Measurements from ENCODE around the gene ELOVL3. TPM values are rescaled to one million over a fixed set of nuclear protein-coding genes. Genes with fewer than 3 reads are reported as not detected.
"Not testable (repeated sequence)": the region's sequence is repeated elsewhere in the genome, so short reads cannot be mapped to it uniquely, and the experiment has no call there.

ELOVL3 gene
- total and polyA plus RNA-seq, 4 donors: not detected

DNA sequence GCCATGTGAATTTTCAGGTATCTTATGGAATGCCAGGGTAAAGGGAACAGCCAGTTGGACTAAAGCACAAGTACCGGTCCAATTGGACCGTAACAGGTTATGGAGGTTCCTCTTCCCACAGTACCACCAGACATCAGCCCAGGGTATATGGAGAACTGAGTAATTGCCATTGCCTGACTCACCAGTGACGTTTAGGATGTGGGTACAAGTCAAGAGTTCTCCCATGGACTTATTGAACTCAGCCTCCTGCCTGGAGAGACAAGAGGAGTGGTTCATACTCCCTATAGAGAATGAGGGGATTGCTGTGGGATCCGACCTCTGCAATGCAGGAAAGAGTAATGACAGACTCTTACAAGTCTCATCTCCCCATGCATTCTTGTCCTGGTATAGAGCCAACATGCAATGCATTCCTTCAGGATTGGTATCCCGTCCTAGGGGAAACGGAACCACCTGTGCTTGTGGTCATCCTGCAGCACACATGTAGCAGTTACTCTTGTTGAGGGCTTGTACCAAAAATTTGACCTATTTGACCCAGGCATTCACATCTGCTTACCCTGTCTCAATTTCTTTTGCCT is 30.7 kb upstream of the ELOVL3 start:
- intact Hi-C loops (cut with DNase I): no loop called here
- Histone ChIP-seq H3K36me3 (ENCODE audit: control insufficient read depth in 1 of 2, insufficient read depth in 2 of 2, low read length in 1 of 2) (no peaks in the 10 kb centered on the region), H3K4me1 (ENCODE audit: control insufficient read depth in 1 of 2, insufficient read depth in 2 of 2, low read length in 2 of 2) (no peaks in the 10 kb centered on the region), H3K9me3 (ENCODE audit: control insufficient read depth, low read length) (no peaks in the 10 kb centered on the region), H3K27ac (ENCODE audit: low read depth in 1 of 2, low read length in 2 of 2) (no peak overlapping the region), H3K27me3 (ENCODE audit: control insufficient read depth in 1 of 2, insufficient read depth in 2 of 2, low read length in 1 of 2) (no peaks in the 10 kb centered on the region), H3K4me3 (ENCODE audit: low read length in 2 of 2) (no peak overlapping the region)
- WGBS, 2 donors: 78 to 79% methylated on average over 6 of the region's 6 CpGs
- DNase-seq (no peak), ATAC-seq (ENCODE audit: low FRiP score) (no peak)

- Histone ChIP-seq H3K4me3 (ENCODE audit: low read length in 2 of 2) (no peak overlapping the region), H3K36me3 (ENCODE audit: control insufficient read depth in 1 of 2, insufficient read depth in 2 of 2, low read length in 1 of 2) (no peaks in the 10 kb centered on the region), H3K9me3 (ENCODE audit: control insufficient read depth, low read length) (no peaks in the 10 kb centered on the region), H3K4me1 (ENCODE audit: control insufficient read depth in 1 of 2, insufficient read depth in 2 of 2, low read length in 2 of 2) (no peaks in the 10 kb centered on the region), H3K27me3 (ENCODE audit: control insufficient read depth in 1 of 2, insufficient read depth in 2 of 2, low read length in 1 of 2) (no peaks in the 10 kb centered on the region), H3K27ac (ENCODE audit: low read depth in 1 of 2, low read length in 2 of 2) (no peak overlapping the region)
- ATAC-seq (ENCODE audit: low FRiP score) (no peak), DNase-seq (no peak)
- 68 to 76% methylated on average over 2 of the region's 2 CpGs for WGBS, 2 donors
- intact Hi-C loops (cut with DNase I): no loop called here
These were observed 29.2 kb upstream of the ELOVL3 start for GRCh38 chr10:102196893-102197292.

DNA sequence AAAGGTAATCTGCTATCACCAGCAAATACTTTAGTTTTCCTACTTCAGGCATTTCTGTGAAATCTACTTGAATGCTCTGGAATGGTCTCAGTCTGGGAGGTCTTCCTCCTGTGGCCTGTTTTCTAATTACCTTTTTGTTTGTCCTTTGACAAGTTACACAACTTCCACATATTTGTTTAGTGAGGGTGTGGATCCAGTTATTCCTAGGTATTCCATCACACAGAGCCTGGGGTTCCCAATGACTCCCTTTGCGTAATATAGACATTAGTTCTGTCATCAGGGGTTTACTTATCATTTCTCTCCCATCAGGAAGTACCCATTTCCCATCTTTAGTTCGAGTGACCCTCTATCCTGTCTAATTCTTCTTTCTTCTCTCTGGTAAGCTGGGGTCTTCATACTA is 28.1 kb upstream of the ELOVL3 start:
- WGBS, 2 donors: 75 to 79% methylated on average over 2 of the region's 2 CpGs
- intact Hi-C loops (cut with DNase I): no loop called here
- DNase-seq: no peak
- H3K4me3 ChIP-seq (ENCODE audit: low read length in 2 of 2): no peak overlapping the region
- no peaks in the 10 kb centered on the region for H3K4me1 ChIP-seq (ENCODE audit: control insufficient read depth in 1 of 2, insufficient read depth in 2 of 2, low read length in 2 of 2)
- H3K36me3 ChIP-seq (ENCODE audit: control insufficient read depth in 1 of 2, insufficient read depth in 2 of 2, low read length in 1 of 2): no peaks in the 10 kb centered on the region
- ATAC-seq (ENCODE audit: low FRiP score): no peak
- H3K27me3 ChIP-seq (ENCODE audit: control insufficient read depth in 1 of 2, insufficient read depth in 2 of 2, low read length in 1 of 2): peaks cover 0 to 2% of the 10 kb centered on the region in 2 donors
- no peaks in the 10 kb centered on the region for H3K9me3 ChIP-seq (ENCODE audit: control insufficient read depth, low read length)
- H3K27ac ChIP-seq (ENCODE audit: low read depth in 1 of 2, low read length in 2 of 2): no peak overlapping the region

- H3K4me3 ChIP-seq (ENCODE audit: low read length in 2 of 2): no peak overlapping the region
- intact Hi-C loops (cut with DNase I): no loop called here
- DNase-seq: no peak
- no peaks in the 10 kb centered on the region for H3K36me3 ChIP-seq (ENCODE audit: control insufficient read depth in 1 of 2, insufficient read depth in 2 of 2, low read length in 1 of 2)
- no peaks in the 10 kb centered on the region for H3K4me1 ChIP-seq (ENCODE audit: control insufficient read depth in 1 of 2, insufficient read depth in 2 of 2, low read length in 2 of 2)
- 90 to 91% methylated on average over 34 of the region's 34 CpGs for WGBS, 2 donors
- peaks cover 0 to 4% of the 10 kb centered on the region in 2 donors for H3K27me3 ChIP-seq (ENCODE audit: control insufficient read depth in 1 of 2, insufficient read depth in 2 of 2, low read length in 1 of 2)
- H3K9me3 ChIP-seq (ENCODE audit: control insufficient read depth, low read length): peaks cover 6% of the 10 kb centered on the region
- ATAC-seq (ENCODE audit: low FRiP score): no peak
- no peak overlapping the region for H3K27ac ChIP-seq (ENCODE audit: low read depth in 1 of 2, low read length in 2 of 2)
These were observed 25.1 kb upstream of the ELOVL3 start for GRCh38 chr10:102200751-102201640.

- 77 to 81% methylated on average over 1 of the region's 1 CpG for WGBS, 2 donors
- H3K4me3 ChIP-seq (ENCODE audit: low read length in 2 of 2): no peak overlapping the region
- H3K4me1 ChIP-seq (ENCODE audit: control insufficient read depth in 1 of 2, insufficient read depth in 2 of 2, low read length in 2 of 2): no peaks in the 10 kb centered on the region
- intact Hi-C loops (cut with DNase I): no loop called here
- no peak for DNase-seq
- H3K27ac ChIP-seq (ENCODE audit: low read depth in 1 of 2, low read length in 2 of 2): no peak overlapping the region
- no peak for ATAC-seq (ENCODE audit: low FRiP score)
- H3K9me3 ChIP-seq (ENCODE audit: control insufficient read depth, low read length): peaks cover 6% of the 10 kb centered on the region
- no peaks in the 10 kb centered on the region for H3K36me3 ChIP-seq (ENCODE audit: control insufficient read depth in 1 of 2, insufficient read depth in 2 of 2, low read length in 1 of 2)
- H3K27me3 ChIP-seq (ENCODE audit: control insufficient read depth in 1 of 2, insufficient read depth in 2 of 2, low read length in 1 of 2): peaks cover 0 to 4% of the 10 kb centered on the region in 2 donors
These were observed 23.7 kb upstream of the ELOVL3 start for GRCh38 chr10:102202386-102202785.

DNA sequence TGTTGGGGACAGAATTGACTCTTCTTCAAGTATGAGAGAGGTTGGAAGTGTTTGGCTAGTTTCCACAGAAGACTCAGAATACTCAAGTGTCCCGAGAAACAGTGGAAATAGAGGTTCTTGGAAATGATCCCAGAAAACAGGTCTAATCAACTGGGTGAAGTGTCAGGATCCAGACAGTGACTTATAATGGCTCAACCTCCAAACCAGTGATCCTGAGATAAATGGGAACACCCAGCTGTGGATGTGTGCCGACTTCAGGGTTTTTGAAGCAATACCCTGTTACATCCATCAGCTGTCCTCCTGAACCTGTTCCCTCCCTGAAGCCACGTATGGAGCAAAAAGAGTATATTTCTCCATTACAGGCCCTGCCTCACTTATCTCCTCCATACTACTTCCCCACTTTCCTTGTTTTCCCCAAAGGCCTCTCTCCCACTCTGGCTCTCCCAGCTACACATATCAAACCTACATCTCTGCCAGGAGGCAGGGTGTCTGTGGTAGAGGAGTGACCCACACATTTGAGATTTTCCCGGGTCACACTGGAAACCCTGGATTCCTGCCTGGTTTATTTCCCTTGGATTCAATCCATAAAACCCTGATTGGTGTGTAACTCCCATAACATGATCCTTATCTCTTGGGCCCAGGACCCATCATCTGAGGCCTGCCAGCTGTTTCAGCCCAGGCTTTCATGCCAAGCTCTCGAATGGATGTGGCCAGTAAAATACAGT is 17.6 kb upstream of the ELOVL3 start:
- Histone ChIP-seq H3K4me1 (ENCODE audit: control insufficient read depth in 1 of 2, insufficient read depth in 2 of 2, low read length in 2 of 2) (no peaks in the 10 kb centered on the region), H3K9me3 (ENCODE audit: control insufficient read depth, low read length) (peaks cover 6% of the 10 kb centered on the region), H3K4me3 (ENCODE audit: low read length in 2 of 2) (no peak overlapping the region), H3K27me3 (ENCODE audit: control insufficient read depth in 1 of 2, insufficient read depth in 2 of 2, low read length in 1 of 2) (peaks cover 0 to 2% of the 10 kb centered on the region in 2 donors), H3K36me3 (ENCODE audit: control insufficient read depth in 1 of 2, insufficient read depth in 2 of 2, low read length in 1 of 2) (no peaks in the 10 kb centered on the region), H3K27ac (ENCODE audit: low read depth in 1 of 2, low read length in 2 of 2) (no peak overlapping the region)
- intact Hi-C loops (cut with DNase I): no loop called here
- DNase-seq: no peak
- ATAC-seq (ENCODE audit: low FRiP score): no peak
- WGBS, 2 donors: 11 to 21% methylated on average over 5 of the region's 5 CpGs

GRCh38 chr10:102211615-102212299 is 14.3 kb upstream of the ELOVL3 start:
- Histone ChIP-seq H3K4me1 (ENCODE audit: control insufficient read depth in 1 of 2, insufficient read depth in 2 of 2, low read length in 2 of 2) (no peaks in the 10 kb centered on the region), H3K4me3 (ENCODE audit: low read length in 2 of 2) (no peak overlapping the region), H3K9me3 (ENCODE audit: control insufficient read depth, low read length) (no peaks in the 10 kb centered on the region), H3K27ac (ENCODE audit: low read depth in 1 of 2, low read length in 2 of 2) (no peak overlapping the region), H3K36me3 (ENCODE audit: control insufficient read depth in 1 of 2, insufficient read depth in 2 of 2, low read length in 1 of 2) (no peaks in the 10 kb centered on the region), H3K27me3 (ENCODE audit: control insufficient read depth in 1 of 2, insufficient read depth in 2 of 2, low read length in 1 of 2) (no peaks in the 10 kb centered on the region)
- intact Hi-C loops (cut with DNase I): no loop called here
- 89 to 91% methylated on average over 3 of the region's 3 CpGs for WGBS, 2 donors
- ATAC-seq (ENCODE audit: low FRiP score) (no peak), DNase-seq (no peak)

- H3K4me3 ChIP-seq (ENCODE audit: low read length in 2 of 2); H3K36me3 ChIP-seq (ENCODE audit: control insufficient read depth in 1 of 2, insufficient read depth in 2 of 2, low read length in 1 of 2); H3K4me1 ChIP-seq (ENCODE audit: control insufficient read depth in 1 of 2, insufficient read depth in 2 of 2, low read length in 2 of 2); H3K27me3 ChIP-seq (ENCODE audit: control insufficient read depth in 1 of 2, insufficient read depth in 2 of 2, low read length in 1 of 2); H3K9me3 ChIP-seq (ENCODE audit: control insufficient read depth, low read length); ATAC-seq (ENCODE audit: low FRiP score); DNase-seq; intact Hi-C loops (cut with DNase I); H3K27ac ChIP-seq (ENCODE audit: low read depth in 1 of 2, low read length in 2 of 2): not testable (repeated sequence)
- WGBS, 2 donors: 77 to 91% methylated on average over 4 of the region's 4 CpGs
These were observed 12.5 kb upstream of the ELOVL3 start for GRCh38 chr10:102213599-102213998.
